ENCODE results near the gene MOAP1.
"Not testable (repeated sequence)": the region's sequence is repeated elsewhere in the genome, so short reads cannot be mapped to it uniquely, and the experiment has no call there.

The MOAP1 gene

DNA sequence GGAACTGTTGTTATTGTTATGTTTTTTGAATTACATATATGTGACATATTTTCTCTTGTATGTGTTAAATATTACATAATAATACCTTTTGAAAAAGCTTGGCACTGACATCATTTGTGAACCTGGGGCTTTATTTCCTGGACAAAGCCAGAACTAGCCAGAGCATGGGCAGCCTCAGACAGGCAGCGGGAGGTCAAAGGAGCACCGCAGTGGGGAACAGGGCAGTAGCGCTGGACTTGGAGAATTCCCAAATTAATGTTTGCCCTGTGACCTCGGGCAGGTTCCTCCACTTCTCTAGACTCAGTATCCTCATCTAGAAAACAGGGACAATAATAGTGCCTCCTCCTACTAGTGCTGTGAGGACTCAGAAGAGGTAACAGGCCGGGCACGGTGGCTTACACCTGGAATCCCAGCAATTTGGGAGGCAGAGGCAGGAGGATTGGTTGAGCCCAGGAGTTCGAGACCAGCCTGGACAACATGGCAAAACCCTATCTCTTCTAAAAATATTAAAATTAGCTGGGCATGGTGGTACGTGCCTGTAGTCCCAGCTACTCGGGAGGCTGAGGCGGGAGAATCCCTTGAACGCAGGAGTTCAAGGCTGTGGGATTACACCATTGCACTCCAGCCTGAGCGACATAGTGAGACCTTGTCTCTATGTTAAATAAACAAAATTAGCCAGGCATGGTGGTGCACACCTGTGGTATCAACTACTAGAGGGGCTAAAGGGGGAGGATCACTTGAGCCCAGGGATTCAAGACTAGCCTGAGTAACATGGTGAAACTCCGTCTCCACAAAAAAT is 41.6 kb downstream of the MOAP1 start:
- no peak for DNase-seq

- DNase-seq, result peak; percentile 35
These were observed 46.8 kb downstream of the MOAP1 start for GRCh38 chr14:93137864-93138263.

DNA sequence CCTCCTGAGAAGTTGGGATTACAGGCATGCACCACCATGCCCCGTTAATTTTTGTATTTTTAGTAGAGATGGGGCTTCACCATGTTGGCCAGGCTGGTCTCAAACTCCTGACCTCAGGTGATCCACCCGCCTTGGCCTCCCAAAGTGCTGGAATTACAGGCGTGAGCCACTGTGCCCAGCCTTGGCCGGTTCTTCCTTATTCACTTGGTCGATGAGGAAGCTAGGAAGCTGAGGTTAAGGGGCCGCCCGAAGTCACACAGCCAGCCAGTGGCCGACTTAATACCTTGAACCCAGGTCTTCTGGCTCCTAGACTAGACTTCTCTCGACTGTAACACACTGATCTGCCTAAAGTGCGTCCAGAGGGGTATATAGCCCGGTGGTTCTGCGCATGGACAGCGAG is 48.2 kb downstream of the MOAP1 start:
- DNase-seq, result not testable (repeated sequence)

GRCh38 chr14:93136009-93136408 is 48.7 kb downstream of the MOAP1 start:
- no peak for DNase-seq

- no peak for DNase-seq
These were observed 49.3 kb downstream of the MOAP1 start for GRCh38 chr14:93135399-93135798.

DNA sequence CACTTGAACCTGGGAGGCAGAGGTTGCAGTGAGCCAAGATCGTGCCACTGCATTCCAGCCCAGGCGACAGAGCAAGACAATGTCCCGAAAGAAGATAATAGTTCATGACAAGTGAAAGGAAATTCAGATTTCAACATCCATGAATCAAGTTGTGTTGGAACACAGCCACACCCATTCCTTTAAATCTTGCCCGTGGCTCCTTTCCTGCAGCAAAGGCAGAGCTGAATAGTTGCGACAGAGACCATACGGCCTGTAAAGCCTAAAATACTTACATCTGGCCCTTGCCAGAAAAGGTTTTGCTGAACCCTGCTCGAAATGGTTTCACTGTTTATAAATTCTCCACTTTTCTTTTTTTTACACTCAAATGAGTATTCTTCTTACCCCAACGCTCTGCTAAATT is 51.2 kb downstream of the MOAP1 start:
- DNase-seq, result no peak

- no peak for DNase-seq
These were observed 52.1 kb downstream of the MOAP1 start for GRCh38 chr14:93132472-93133065.
